ENCODE results near the gene BTBD10. TPM values are rescaled to one million over a fixed set of nuclear protein-coding genes. Genes with fewer than 3 reads are reported as not detected.
A peak's percentile ranks its signal among the peaks of the same experiment; 100 is the strongest.

Gene BTBD10
- total and polyA plus RNA-seq, 2 of the 13 experiments (the other 11 are each of a cell fraction or from before 2014, with no cell fraction given), result 9.8 to 26.6 TPM

DNA sequence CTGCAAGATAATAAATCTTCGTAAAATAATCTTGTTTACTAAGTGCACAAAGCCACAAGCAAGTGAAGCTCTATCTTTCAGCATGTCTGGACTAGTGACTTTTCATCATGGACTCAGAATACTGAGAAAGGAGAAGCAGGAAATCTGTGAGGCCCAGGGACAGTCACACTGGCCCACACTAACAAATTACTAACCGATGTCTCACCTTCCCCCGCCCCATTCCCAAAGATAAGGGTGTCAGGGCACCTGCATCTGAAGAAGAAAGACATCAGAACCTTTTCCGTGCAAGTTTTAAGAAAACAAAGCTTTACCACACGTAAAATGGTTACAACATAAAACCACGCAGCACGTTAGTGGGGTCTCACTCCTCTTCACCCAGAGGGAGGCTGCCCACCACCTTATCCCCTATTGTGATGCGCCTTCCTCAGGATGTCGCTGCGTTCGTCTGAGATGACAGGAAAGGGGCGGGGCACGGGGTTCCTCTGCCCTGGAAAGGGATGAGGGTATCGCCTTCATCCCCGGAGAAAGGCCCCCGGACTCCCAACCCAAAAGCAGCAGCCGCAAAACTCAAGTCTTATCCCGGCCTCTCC, 616 bp downstream of the BTBD10 start:
- no peaks in the 10 kb centered on the region for H3K36me3 ChIP-seq (replicated peaks in 1 of 2; ENCODE audit: control insufficient read depth in 1 of 2, insufficient read depth in 2 of 2, low read length in 2 of 2)
- H3K27ac ChIP-seq (ENCODE audit: extremely low read length, insufficient read depth, low read length), result peak overlapping the region; percentile 75
- ATAC-seq (peak; percentile 77), FAIRE-seq (no peak), DNase-seq (ENCODE audit: low spot score) (peak; percentile 31)
- no peaks in the 10 kb centered on the region for H3K9me3 ChIP-seq (ENCODE audit: low read length)
- peaks cover 20% of the 10 kb centered on the region for H3K4me1 ChIP-seq (ENCODE audit: insufficient read depth, low read length)
- H3K4me3 ChIP-seq (replicated peaks in 1 of 3; ENCODE audit: insufficient read depth in 1 of 3, low read depth in 2 of 3, low read length in 3 of 3), result peak overlapping the region; percentile 82 to 88 (median 84)
- no peaks in the 10 kb centered on the region; a peak in 1 of 5 replicates for H3K27me3 ChIP-seq (ENCODE audit: control insufficient read depth in 1 of 2, insufficient read depth in 2 of 2, low read length in 2 of 2)
- H3K79me2 ChIP-seq (ENCODE audit: insufficient read depth, low read length), result peaks cover 25% of the 10 kb centered on the region
- H3K9ac ChIP-seq (ENCODE audit: insufficient read depth, low read depth, low read length), result peak overlapping the region; percentile 86
- no peaks in the 10 kb centered on the region for H4K20me1 ChIP-seq (ENCODE audit: insufficient read depth, low read length)
- WGBS (ENCODE audit: low lambda C conversion rate), result 0% methylated on average over 12 of the region's 18 CpGs
- no peak overlapping the region for H2AFZ ChIP-seq (ENCODE audit: low read length)
- in situ Hi-C loops (cut with HindIII; ENCODE audit: extremely low pct_ligation_motif_present, low pct_unique_long_range_greater_than_20kb) (no loop called here), intact Hi-C loops (cut with micrococcal nuclease; ENCODE audit: unreplicated experiment) (loop anchor here (10.0 kb wide), 1 partner anchor 248 kb away; no protein-coding TSS in a partner anchor)
- CTCF ChIA-PET (ENCODE audit: low intra/inter-chr PET ratio, low total read pairs), result no interaction called here
- H3K4me2 ChIP-seq (ENCODE audit: low read depth, low read length), result peak overlapping the region; percentile 84
- no TSS peak for BruUV-seq (replicated peaks)
- POLR2A ChIA-PET, result interaction anchor here (0.6 to 2.0 kb wide), 9 partner anchors 8 to 1086 kb away, joined by 3 to 12 read pairs (median 4); no protein-coding TSS in a partner anchor
- TF ChIP-seq SMAD9 (CRISPR knock-in tag; IDR thresholded peaks at IDR 0.05) (0 out of 2 replicates have a peak, but pooled peaks have one; percentile 39), ZNF790 (CRISPR knock-in tag; IDR thresholded peaks at IDR 0.05; ENCODE audit: borderline replicate concordance) (no peak), NCOR1 (IDR thresholded peaks at IDR 0.05; ENCODE audit: borderline replicate concordance, low read length) (no peak), SIN3A (IDR thresholded peaks at IDR 0.05; ENCODE audit: borderline replicate concordance, low read depth, low read length) (no peak; the same call in 1 of the 2 replicates), SP5 (CRISPR knock-in tag; IDR thresholded peaks at IDR 0.05; ENCODE audit: borderline replicate concordance, low read depth) (0 out of 2 replicates have a peak, but pooled peaks have one; percentile 35), ZNF263 (CRISPR knock-in tag; IDR thresholded peaks at IDR 0.05) (0 out of 2 replicates have a peak, but pooled peaks have one; percentile 23), ZBTB7B (CRISPR knock-in tag; IDR thresholded peaks at IDR 0.05) (peak; percentile 7; the same call in 1 of the 2 replicates), SRSF1 (optimal IDR thresholded peaks at IDR 0.05; ENCODE audit: low read depth, low read length) (no peak), ZFP36 (IDR thresholded peaks at IDR 0.05; ENCODE audit: borderline replicate concordance, low read depth, low read length, partially characterized antibody) (no peak), CHD4 (IDR thresholded peaks at IDR 0.05; ENCODE audit: borderline replicate concordance, low read length) (no peak), ZNF180 (CRISPR knock-in tag; IDR thresholded peaks at IDR 0.05; ENCODE audit: borderline replicate concordance, low read depth) (no peak), NFKB2 (CRISPR knock-in tag; IDR thresholded peaks at IDR 0.05; ENCODE audit: borderline replicate concordance) (no peak), SMAD1 (CRISPR knock-in tag; IDR thresholded peaks at IDR 0.05; ENCODE audit: borderline replicate concordance, low read depth) (no peak), SETDB1 (CRISPR knock-in tag; IDR thresholded peaks at IDR 0.05; ENCODE audit: borderline replicate concordance) (no peak)
- TF ChIP-seq, protein P1, sequence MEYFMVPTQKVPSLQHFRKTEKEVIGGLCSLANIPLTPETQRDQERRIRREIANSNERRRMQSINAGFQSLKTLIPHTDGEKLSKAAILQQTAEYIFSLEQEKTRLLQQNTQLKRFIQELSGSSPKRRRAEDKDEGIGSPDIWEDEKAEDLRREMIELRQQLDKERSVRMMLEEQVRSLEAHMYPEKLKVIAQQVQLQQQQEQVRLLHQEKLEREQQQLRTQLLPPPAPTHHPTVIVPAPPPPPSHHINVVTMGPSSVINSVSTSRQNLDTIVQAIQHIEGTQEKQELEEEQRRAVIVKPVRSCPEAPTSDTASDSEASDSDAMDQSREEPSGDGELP (IDR thresholded peaks at IDR 0.05; ENCODE audit: borderline replicate concordance, low read depth), result no peak
- TF ChIP-seq, protein P2, sequence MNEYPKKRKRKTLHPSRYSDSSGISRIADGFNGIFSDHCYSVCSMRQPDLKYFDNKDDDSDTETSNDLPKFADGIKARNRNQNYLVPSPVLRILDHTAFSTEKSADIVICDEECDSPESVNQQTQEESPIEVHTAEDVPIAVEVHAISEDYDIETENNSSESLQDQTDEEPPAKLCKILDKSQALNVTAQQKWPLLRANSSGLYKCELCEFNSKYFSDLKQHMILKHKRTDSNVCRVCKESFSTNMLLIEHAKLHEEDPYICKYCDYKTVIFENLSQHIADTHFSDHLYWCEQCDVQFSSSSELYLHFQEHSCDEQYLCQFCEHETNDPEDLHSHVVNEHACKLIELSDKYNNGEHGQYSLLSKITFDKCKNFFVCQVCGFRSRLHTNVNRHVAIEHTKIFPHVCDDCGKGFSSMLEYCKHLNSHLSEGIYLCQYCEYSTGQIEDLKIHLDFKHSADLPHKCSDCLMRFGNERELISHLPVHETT (CRISPR knock-in tag; conservative IDR thresholded peaks at IDR 0.05), result no peak
- TF ChIP-seq, protein P3, sequence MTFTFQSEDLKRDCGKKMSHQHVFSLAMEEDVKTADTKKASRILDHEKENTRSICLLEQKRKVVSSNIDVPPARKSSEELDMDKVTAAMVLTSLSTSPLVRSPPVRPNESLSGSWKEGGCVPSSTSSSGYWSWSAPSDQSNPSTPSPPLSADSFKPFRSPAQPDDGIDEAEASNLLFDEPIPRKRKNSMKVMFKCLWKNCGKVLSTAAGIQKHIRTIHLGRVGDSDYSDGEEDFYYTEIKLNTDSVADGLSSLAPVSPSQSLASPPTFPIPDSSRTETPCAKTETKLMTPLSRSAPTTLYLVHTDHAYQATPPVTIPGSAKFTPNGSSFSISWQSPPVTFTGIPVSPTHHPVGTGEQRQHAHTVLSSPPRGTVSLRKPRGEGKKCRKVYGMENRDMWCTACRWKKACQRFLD (CRISPR knock-in tag; IDR thresholded peaks at IDR 0.05; ENCODE audit: borderline replicate concordance), result no peak
- TF ChIP-seq, protein P4, sequence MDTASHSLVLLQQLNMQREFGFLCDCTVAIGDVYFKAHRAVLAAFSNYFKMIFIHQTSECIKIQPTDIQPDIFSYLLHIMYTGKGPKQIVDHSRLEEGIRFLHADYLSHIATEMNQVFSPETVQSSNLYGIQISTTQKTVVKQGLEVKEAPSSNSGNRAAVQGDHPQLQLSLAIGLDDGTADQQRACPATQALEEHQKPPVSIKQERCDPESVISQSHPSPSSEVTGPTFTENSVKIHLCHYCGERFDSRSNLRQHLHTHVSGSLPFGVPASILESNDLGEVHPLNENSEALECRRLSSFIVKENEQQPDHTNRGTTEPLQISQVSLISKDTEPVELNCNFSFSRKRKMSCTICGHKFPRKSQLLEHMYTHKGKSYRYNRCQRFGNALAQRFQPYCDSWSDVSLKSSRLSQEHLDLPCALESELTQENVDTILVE (CRISPR knock-in tag; IDR thresholded peaks at IDR 0.05), result no peak

All from HepG2 (cell line).